Small intestine (tissue), 16 donors: ENCODE measurements around the gene PTP4A2. TPM values are rescaled to one million over a fixed set of nuclear protein-coding genes. Genes with fewer than 3 reads are reported as not detected.

Experiments used
- DNase-seq, 2 donors: peaks; one replicate each; pipeline versions ENCODE4 v3.0.0 to v3.0.0-alpha.2; 2013
- FAIRE-seq: peaks from 2 replicates; lab custom pipeline; 2012; peaks lifted over from hg19 to GRCh38; lab: Jason Lieb, UNC
- H3K27ac ChIP-seq, 3 donors: one replicate each; pipeline ENCODE4 v1.5.1; 2013; ENCODE audit warnings: low read length in 2 of 3, mild to moderate bottlenecking in 2 of 3, control low read depth in 1 of 3, inconsistent platforms in 1 of 3, low read depth in 1 of 3, moderate library complexity in 1 of 3
- H3K27me3 ChIP-seq, 3 donors: one replicate each; pipeline ENCODE4 v1.6.1; 2013; ENCODE audit warnings: low read length in 3 of 3, inconsistent platforms in 1 of 3; ENCODE audit not compliant: control insufficient read depth in 3 of 3, insufficient read depth in 3 of 3
- H3K36me3 ChIP-seq, 3 donors: one replicate each; pipeline ENCODE4 v1.6.1; 2013; ENCODE audit warnings: low read length in 3 of 3, inconsistent platforms in 1 of 3, low read depth in 1 of 3, mild to moderate bottlenecking in 1 of 3, moderate library complexity in 1 of 3; ENCODE audit not compliant: control insufficient read depth in 3 of 3, insufficient read depth in 2 of 3
- H3K4me1 ChIP-seq, 3 donors: one replicate each; pipeline ENCODE4 v1.6.1; 2013; ENCODE audit warnings: low read length in 2 of 3, inconsistent platforms in 1 of 3, low read depth in 1 of 3, mild to moderate bottlenecking in 1 of 3, moderate library complexity in 1 of 3; ENCODE audit not compliant: control insufficient read depth in 3 of 3, insufficient read depth in 2 of 3
- H3K4me3 ChIP-seq, 3 donors: one replicate each; pipeline ENCODE4 v1.5.1; 2013; ENCODE audit warnings: low read length in 3 of 3, control low read depth in 1 of 3, inconsistent platforms in 1 of 3, low read depth in 1 of 3, mild to moderate bottlenecking in 1 of 3, moderate library complexity in 1 of 3
- H3K9me3 ChIP-seq, 2 donors: one replicate each; pipeline ENCODE4 v1.6.1; 2013; ENCODE audit warnings: low read depth in 1 of 2, low read length in 1 of 2; ENCODE audit not compliant: control insufficient read depth in 2 of 2, insufficient read depth in 1 of 2
- WGBS, 3 donors: extraction: QIAGEN DNeasy Blood & Tissue Kit; methylation state at CpG; one replicate each; pipeline ENCODE4 v1.1.7; 2013; 5-methylcytosine and 5-hydroxymethylcytosine counted together
- long read RNA-seq, 10 donors: transcript quantifications; one replicate each; lab custom pipeline, GENCODE V29; 2026
- polyA plus RNA-seq, 4 donors: library from polyadenylated mRNA; stranded (reverse) in 3 of 4; unstranded in 1 of 4; fragments of 200-250 nt in 3 of 4; fragments of 120-200 nt in 1 of 4; gene quantifications; one replicate each; pipeline versions ENCODE4 v1.2.1 to v1.2.3, GENCODE V29; 2013
- donor health status: healthy with polysubstance abuse.
- donor health status: control.
- donor health status: control.
- donor health status: Bipolar disorder and iron deficiency.
- donor health status: healthy.

PTP4A2 gene
- 100 to 1,000 TPM; 115 to 213 (median 124) TPM for polyA plus RNA-seq
- long read RNA-seq, donor 1, result 0 reads
- long read RNA-seq, donor 2, transcript PTP4A2-221 (6 exons, 3,921 nt), result major isoform, 24 of 62 reads
- long read RNA-seq, donor 2, transcript PTP4A2-218 (5 exons, 3,353 nt), result minor isoform, 23 of 62 reads
- long read RNA-seq, donor 2, transcript PTP4A2-206 (2 exons, 1,551 nt), result minor isoform, 5 of 62 reads
- long read RNA-seq, donor 2, partial matches to known transcripts, result 6 of 62 reads
- long read RNA-seq, donor 2, other reads (novel, unspliced or antisense), result 0 of 62 reads
- long read RNA-seq, donor 3, transcript PTP4A2-206 (2 exons, 1,551 nt), result minor isoform, 5 of 166 reads
- long read RNA-seq, donor 3, transcript PTP4A2-221 (6 exons, 3,921 nt), result minor isoform, 17 of 166 reads
- long read RNA-seq, donor 3, transcript PTP4A2-218 (5 exons, 3,353 nt), result major isoform, 60 of 166 reads
- long read RNA-seq, donor 3, partial matches to known transcripts, result 75 of 166 reads
- long read RNA-seq, donor 3, other reads (novel, unspliced or antisense), result 0 of 166 reads
- long read RNA-seq, donor 4, partial matches to known transcripts, result 0 of 2 reads
- long read RNA-seq, donor 4, other reads (novel, unspliced or antisense), result 0 of 2 reads
- long read RNA-seq, donor 5, transcript PTP4A2-221 (6 exons, 3,921 nt), result minor isoform, 7 of 32 reads
- long read RNA-seq, donor 5, transcript PTP4A2-218 (5 exons, 3,353 nt), result major isoform, 20 of 32 reads
- long read RNA-seq, donor 5, partial matches to known transcripts, result 0 of 32 reads
- long read RNA-seq, donor 5, other reads (novel, unspliced or antisense), result 0 of 32 reads
- long read RNA-seq, donor 6, transcript PTP4A2-218 (5 exons, 3,353 nt), result major isoform, 69 of 136 reads
- long read RNA-seq, donor 6, transcript PTP4A2-221 (6 exons, 3,921 nt), result minor isoform, 25 of 136 reads
- long read RNA-seq, donor 6, transcript PTP4A2-201 (4 exons, 1,032 nt), result minor isoform, 10 of 136 reads
- long read RNA-seq, donor 6, partial matches to known transcripts, result 29 of 136 reads
- long read RNA-seq, donor 6, other reads (novel, unspliced or antisense), result 0 of 136 reads
- long read RNA-seq, donor 7, result 0 reads
- long read RNA-seq, donor 8, transcript PTP4A2-218 (5 exons, 3,353 nt), result major isoform, 7 of 10 reads
- long read RNA-seq, donor 8, partial matches to known transcripts, result 0 of 10 reads
- long read RNA-seq, donor 8, other reads (novel, unspliced or antisense), result 0 of 10 reads
- long read RNA-seq, donor 9, transcript PTP4A2-221 (6 exons, 3,921 nt), result minor isoform, 5 of 35 reads
- long read RNA-seq, donor 9, transcript PTP4A2-218 (5 exons, 3,353 nt), result major isoform, 20 of 35 reads
- long read RNA-seq, donor 9, partial matches to known transcripts, result 6 of 35 reads
- long read RNA-seq, donor 9, other reads (novel, unspliced or antisense), result 0 of 35 reads
- long read RNA-seq, donor 10, transcript PTP4A2-206 (2 exons, 1,551 nt), result minor isoform, 10 of 148 reads
- long read RNA-seq, donor 10, transcript PTP4A2-205 (2 exons, 651 nt), result minor isoform, 5 of 148 reads
- long read RNA-seq, donor 10, transcript PTP4A2-218 (5 exons, 3,353 nt), result major isoform, 77 of 148 reads
- long read RNA-seq, donor 10, transcript PTP4A2-221 (6 exons, 3,921 nt), result minor isoform, 41 of 148 reads
- long read RNA-seq, donor 10, partial matches to known transcripts, result 10 of 148 reads
- long read RNA-seq, donor 10, other reads (novel, unspliced or antisense), result 0 of 148 reads

DNA sequence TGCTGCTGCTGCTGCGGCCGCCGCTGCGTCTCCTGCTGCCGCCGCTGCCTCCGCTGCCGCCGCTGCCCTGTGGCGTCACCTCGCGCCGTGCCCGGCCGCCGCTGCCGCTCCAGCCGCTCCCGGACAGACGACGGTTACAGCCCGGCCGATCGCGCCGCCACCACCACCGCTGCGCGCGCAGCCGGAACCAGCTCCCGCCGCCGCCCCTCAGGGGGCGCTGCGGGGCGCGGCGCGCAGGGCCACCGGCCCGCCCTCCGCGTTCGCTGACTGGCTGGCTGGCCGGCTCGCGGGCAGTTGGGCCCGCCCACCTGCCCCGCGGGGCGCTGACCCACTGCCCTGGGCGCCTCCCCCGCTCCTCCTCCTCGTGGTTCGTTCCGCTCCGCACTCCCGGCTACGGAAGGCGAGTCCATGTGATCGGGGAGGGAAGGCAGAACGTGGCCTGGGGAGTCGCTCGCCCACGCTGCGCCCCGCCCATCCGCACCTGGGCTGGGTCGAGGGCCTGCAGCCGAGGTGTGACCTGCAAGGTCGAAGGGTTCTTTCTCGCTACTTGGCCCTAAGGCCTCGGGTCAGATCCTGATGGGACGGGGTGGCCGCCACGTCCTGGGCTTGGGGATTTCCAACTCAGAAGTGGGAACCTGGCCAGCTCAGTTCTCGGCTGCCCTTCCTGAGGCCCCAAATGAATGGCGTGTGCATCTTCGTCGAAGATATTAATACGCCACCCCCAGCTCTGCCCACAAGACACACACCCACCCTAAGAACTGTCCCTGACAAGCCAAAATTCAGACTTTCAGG lies at the start of gene PTP4A2:
TSS of gene PTP4A2 (minus strand) at position 185 of the 792 bp plus-strand sequence. CDS start 19,303 bp downstream, outside the sequence.
- peaks cover 5 to 43% (median 13%) of the 10 kb centered on the region in 3 donors for H3K4me1 ChIP-seq

DNA sequence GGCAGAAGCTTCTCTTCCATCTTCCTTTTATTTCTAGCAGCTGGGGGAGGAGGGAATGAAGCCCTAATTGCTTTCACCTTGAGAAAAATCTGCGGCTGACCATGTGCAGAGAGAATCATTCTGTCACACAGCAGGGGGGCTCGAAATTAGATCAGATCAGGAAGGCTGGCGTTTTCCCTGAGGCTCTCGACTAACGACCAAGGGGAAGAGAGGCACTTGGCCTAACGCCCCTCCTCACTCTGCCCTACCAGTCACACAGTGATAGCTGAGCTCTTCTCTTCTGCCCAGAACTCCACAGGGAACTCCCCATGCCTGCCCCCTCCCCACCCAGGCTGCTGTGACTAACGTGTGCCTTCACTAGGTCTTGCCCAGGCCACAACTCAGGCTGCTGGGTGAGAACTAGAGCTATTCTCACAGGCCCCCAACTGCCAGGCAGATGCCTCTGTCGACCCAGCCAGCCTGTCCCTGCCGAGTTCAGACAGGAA lies 49.0 kb upstream of the PTP4A2 start:
- no peak for FAIRE-seq

More for the DNA sequence above, at the start of gene PTP4A2:
- H3K27ac ChIP-seq, result peak within 1 kb of the TSS; percentile 96 to 98 (median 98)
- H3K27me3 ChIP-seq, result no peaks in the 10 kb centered on the region
- 1% methylated on average over 31 to 82 of the region's 82 CpGs for WGBS, 3 donors
- H3K9me3 ChIP-seq, result no peaks in the 10 kb centered on the region
- H3K36me3 ChIP-seq, result peaks cover 0 to 4% (median 0%) of the 10 kb centered on the region in 3 donors
- DNase-seq, result peak; percentile 96 to 97
- FAIRE-seq, result no peak
- H3K4me3 ChIP-seq, result peak within 1 kb of the TSS; percentile 84 to 94 (median 87)

GRCh38 chr1:31985430-31985829 lies 47.3 kb upstream of the PTP4A2 start:
- Histone ChIP-seq H3K27me3 (no peaks in the 10 kb centered on the region), H3K4me3 (no peak overlapping the region), H3K4me1 (no peaks in the 10 kb centered on the region), H3K27ac (peak overlapping the region in 1 of 3 donors; percentile 66), H3K9me3 (no peaks in the 10 kb centered on the region), H3K36me3 (no peaks in the 10 kb centered on the region)
- 34 to 53% (median 50%) methylated on average over 4 of the region's 4 CpGs for whole genome bisulfite sequencing, 3 donors
- DNase-seq (no peak), FAIRE-seq (no peak)

More for the DNA sequence above, 49.0 kb upstream of the PTP4A2 start:
- H3K9me3 ChIP-seq, result no peaks in the 10 kb centered on the region
- H3K4me3 ChIP-seq, result no peak overlapping the region
- WGBS, 3 donors, result 74 to 77% (median 74%) methylated on average over 9 of the region's 9 CpGs
- H3K27me3 ChIP-seq, result no peaks in the 10 kb centered on the region
- no peaks in the 10 kb centered on the region for H3K36me3 ChIP-seq
- no peak for DNase-seq
- no peak overlapping the region for H3K27ac ChIP-seq
- H3K4me1 ChIP-seq, result no peaks in the 10 kb centered on the region

DNA sequence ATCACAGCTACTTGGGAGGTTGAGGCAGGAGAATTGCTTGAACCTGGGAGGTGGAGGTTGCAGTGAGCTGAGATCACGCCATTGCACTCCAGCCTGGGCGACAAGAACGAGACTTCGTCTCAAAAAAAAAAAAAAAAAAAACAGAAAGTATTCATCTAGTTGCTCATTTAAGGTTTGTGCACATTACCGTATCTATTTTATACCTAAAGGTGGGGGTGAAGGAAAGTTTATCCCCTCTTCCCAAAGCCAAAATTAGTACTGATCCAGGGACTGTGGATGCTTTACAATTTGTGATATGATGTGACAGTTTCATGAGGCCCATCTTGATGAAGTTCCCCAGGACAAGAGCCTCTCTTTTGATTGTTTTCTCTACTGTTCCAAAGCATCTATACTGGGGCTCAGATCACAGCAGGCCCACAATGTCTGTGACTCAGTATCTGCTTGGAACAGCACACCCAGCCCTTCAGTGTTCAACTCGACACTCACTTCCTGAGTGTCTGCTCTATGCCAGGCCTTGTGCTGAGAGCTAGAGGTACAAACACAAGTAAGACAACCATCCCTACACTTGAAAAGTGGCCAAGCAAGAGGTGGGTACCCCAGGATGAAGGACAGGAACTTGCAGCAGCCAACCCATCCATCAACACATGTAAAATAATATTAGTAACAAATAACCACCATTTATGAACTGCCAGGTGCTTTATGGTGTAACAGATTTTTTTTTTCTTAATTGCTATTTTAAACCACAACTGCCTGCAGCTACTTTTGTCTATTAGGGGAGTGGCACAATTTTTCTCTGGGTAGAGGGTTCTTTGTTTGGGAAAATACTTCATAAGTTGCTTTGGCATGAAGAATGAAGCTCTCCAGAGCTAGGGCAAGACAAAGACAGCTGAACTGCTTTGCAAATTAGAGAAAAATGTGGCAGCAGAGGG lies 46.5 kb upstream of the PTP4A2 start:
- no peak overlapping the region for H3K4me3 ChIP-seq
- no peaks in the 10 kb centered on the region for H3K36me3 ChIP-seq
- H3K27ac ChIP-seq, result peak overlapping the region in 1 of 3 donors; percentile 66
- FAIRE-seq (no peak), DNase-seq (no peak)
- WGBS, 3 donors, result 83 to 92% (median 85%) methylated on average over 5 to 6 of the region's 6 CpGs
- no peaks in the 10 kb centered on the region for H3K4me1 ChIP-seq
- H3K27me3 ChIP-seq, result no peaks in the 10 kb centered on the region
- no peaks in the 10 kb centered on the region for H3K9me3 ChIP-seq

- H3K27me3 ChIP-seq, result no peaks in the 10 kb centered on the region
- H3K27ac ChIP-seq, result no peak overlapping the region
- H3K4me3 ChIP-seq, result no peak overlapping the region
- no peaks in the 10 kb centered on the region for H3K4me1 ChIP-seq
- no peaks in the 10 kb centered on the region for H3K9me3 ChIP-seq
- peak in 1 of 2 donors; percentile 13 for DNase-seq
- no peak for FAIRE-seq
- H3K36me3 ChIP-seq, result no peaks in the 10 kb centered on the region
- WGBS, 3 donors, result 54 to 67% (median 54%) methylated on average over 3 of the region's 3 CpGs
Observed at GRCh38 chr1:31981972-31982371, 43.8 kb upstream of the PTP4A2 start.

DNA sequence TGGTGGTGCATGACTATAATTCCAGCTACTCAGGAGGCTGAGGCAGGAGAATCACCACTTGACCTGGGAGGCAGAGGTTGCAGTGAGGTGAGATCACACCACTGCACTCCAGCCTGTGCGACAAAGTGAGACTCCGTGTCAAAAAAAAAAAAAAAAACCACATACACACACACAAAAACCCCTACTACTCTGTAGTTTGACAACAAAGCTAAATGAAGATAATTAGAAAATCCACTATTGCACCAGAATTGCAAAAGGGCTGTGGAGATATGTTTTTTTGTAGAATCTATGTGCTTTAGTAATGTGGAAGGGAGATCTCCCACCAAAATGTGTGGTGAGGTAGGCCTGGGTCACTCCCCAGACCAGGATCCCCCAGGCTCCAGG lies 43.3 kb upstream of the PTP4A2 start:
- no peaks in the 10 kb centered on the region for H3K4me1 ChIP-seq
- WGBS, 3 donors, result 63 to 67% (median 65%) methylated on average over 2 of the region's 2 CpGs
- no peaks in the 10 kb centered on the region for H3K9me3 ChIP-seq
- FAIRE-seq, result no peak
- no peak overlapping the region for H3K27ac ChIP-seq
- no peak for DNase-seq
- no peaks in the 10 kb centered on the region for H3K27me3 ChIP-seq
- no peaks in the 10 kb centered on the region for H3K36me3 ChIP-seq
- no peak overlapping the region for H3K4me3 ChIP-seq
